ENCODE data around the gene SLC2A6.

The SLC2A6 gene

GRCh38 chr9:133494636-133495326 lies 15.9 kb upstream of the SLC2A6 start:
- no peak for DNase-seq (ENCODE audit: low read depth)
- H3K4me3 ChIP-seq (ENCODE audit: low read depth, low read length), result no peak overlapping the region
- TF ChIP-seq CTCF (IDR thresholded peaks at IDR 0.05; ENCODE audit: insufficient read depth, low read depth, low read length, missing control alignments), result no peak

GRCh38 chr9:133493845-133494540 lies 15.1 kb upstream of the SLC2A6 start:
- DNase-seq (ENCODE audit: low read depth), result no peak
- no peak for TF ChIP-seq CTCF (IDR thresholded peaks at IDR 0.05; ENCODE audit: insufficient read depth, low read depth, low read length, missing control alignments)
- no peak overlapping the region for H3K4me3 ChIP-seq (ENCODE audit: low read depth, low read length)

GRCh38 chr9:133493428-133493827 lies 14.5 kb upstream of the SLC2A6 start:
- no peak for TF ChIP-seq CTCF (IDR thresholded peaks at IDR 0.05; ENCODE audit: insufficient read depth, low read depth, low read length, missing control alignments)
- no peak overlapping the region for H3K4me3 ChIP-seq (ENCODE audit: low read depth, low read length)
- no peak for DNase-seq (ENCODE audit: low read depth)

GRCh38 chr9:133492061-133493021 lies 13.4 kb upstream of the SLC2A6 start:
- DNase-seq (ENCODE audit: low read depth), result no peak

GRCh38 chr9:133491656-133491925 lies 12.7 kb upstream of the SLC2A6 start:
- TF ChIP-seq CTCF (IDR thresholded peaks at IDR 0.05; ENCODE audit: insufficient read depth, low read depth, low read length, missing control alignments), result no peak
- DNase-seq (ENCODE audit: low read depth), result no peak
- H3K4me3 ChIP-seq (ENCODE audit: low read depth, low read length), result no peak overlapping the region

More at GRCh38 chr9:133492061-133493021, 13.4 kb upstream of the SLC2A6 start:
- H3K4me3 ChIP-seq (ENCODE audit: low read depth, low read length), result no peak overlapping the region
- TF ChIP-seq CTCF (IDR thresholded peaks at IDR 0.05; ENCODE audit: insufficient read depth, low read depth, low read length, missing control alignments), result no peak

- TF ChIP-seq CTCF (IDR thresholded peaks at IDR 0.05; ENCODE audit: insufficient read depth, low read depth, low read length, missing control alignments), result no peak
- H3K4me3 ChIP-seq (ENCODE audit: low read depth, low read length), result no peak overlapping the region
- no peak for DNase-seq (ENCODE audit: low read depth)
These were observed 12.2 kb upstream of the SLC2A6 start for GRCh38 chr9:133490865-133491655.
